ENCODE results near the gene ARHGAP18. TPM values are rescaled to one million over a fixed set of nuclear protein-coding genes. Genes with fewer than 3 reads are reported as not detected.

Gene ARHGAP18
- total RNA-seq, 1 experiment from 2014 or later, result 18.2 TPM

GRCh38 chr6:129615496-129615895 is 94.5 kb downstream of the ARHGAP18 start:
- in situ Hi-C loops (cut with HindIII; ENCODE audit: low pct_unique_long_range_greater_than_20kb, low sequenced_read_pairs), result no loop called here
- no peak for DNase-seq (ENCODE audit: low read depth, low spot score)

- no peak for DNase-seq (ENCODE audit: low read depth, low spot score)
- in situ Hi-C loops (cut with HindIII; ENCODE audit: low pct_unique_long_range_greater_than_20kb, low sequenced_read_pairs), result no loop called here
Measured at GRCh38 chr6:129615020-129615419, 95.0 kb downstream of the ARHGAP18 start.

- in situ Hi-C loops (cut with HindIII; ENCODE audit: low pct_unique_long_range_greater_than_20kb, low sequenced_read_pairs), result no loop called here
- no peak for DNase-seq (ENCODE audit: low read depth, low spot score)
Measured at GRCh38 chr6:129614464-129614863, 95.5 kb downstream of the ARHGAP18 start.

- no peak for DNase-seq (ENCODE audit: low read depth, low spot score)
- in situ Hi-C loops (cut with HindIII; ENCODE audit: low pct_unique_long_range_greater_than_20kb, low sequenced_read_pairs), result no loop called here
Measured at GRCh38 chr6:129612440-129612839, 97.5 kb downstream of the ARHGAP18 start.

- DNase-seq (ENCODE audit: low read depth, low spot score), result no peak
- in situ Hi-C loops (cut with HindIII; ENCODE audit: low pct_unique_long_range_greater_than_20kb, low sequenced_read_pairs), result no loop called here
Measured at GRCh38 chr6:129609635-129610034, 100.3 kb downstream of the ARHGAP18 start.

GRCh38 chr6:129608886-129609537 is 101.0 kb downstream of the ARHGAP18 start:
- in situ Hi-C loops (cut with HindIII; ENCODE audit: low pct_unique_long_range_greater_than_20kb, low sequenced_read_pairs), result no loop called here
- DNase-seq (ENCODE audit: low read depth, low spot score), result no peak

- in situ Hi-C loops (cut with HindIII; ENCODE audit: low pct_unique_long_range_greater_than_20kb, low sequenced_read_pairs), result no loop called here
- DNase-seq (ENCODE audit: low read depth, low spot score), result no peak
Measured at GRCh38 chr6:129607581-129608186, 102.3 kb downstream of the ARHGAP18 start.

- in situ Hi-C loops (cut with HindIII; ENCODE audit: low pct_unique_long_range_greater_than_20kb, low sequenced_read_pairs), result no loop called here
- DNase-seq (ENCODE audit: low read depth, low spot score), result no peak
Measured at GRCh38 chr6:129606664-129607063, 103.3 kb downstream of the ARHGAP18 start.

- in situ Hi-C loops (cut with HindIII; ENCODE audit: low pct_unique_long_range_greater_than_20kb, low sequenced_read_pairs), result no loop called here
Measured at GRCh38 chr6:129605967-129606366, 104.0 kb downstream of the ARHGAP18 start.

GRCh38 chr6:129605095-129605494 is 104.9 kb downstream of the ARHGAP18 start:
- no peak for DNase-seq (ENCODE audit: low read depth, low spot score)
- in situ Hi-C loops (cut with HindIII; ENCODE audit: low pct_unique_long_range_greater_than_20kb, low sequenced_read_pairs), result no loop called here

More at GRCh38 chr6:129605967-129606366, 104.0 kb downstream of the ARHGAP18 start:
- no peak for DNase-seq (ENCODE audit: low read depth, low spot score)

- in situ Hi-C loops (cut with HindIII; ENCODE audit: low pct_unique_long_range_greater_than_20kb, low sequenced_read_pairs), result no loop called here
- DNase-seq (ENCODE audit: low read depth, low spot score), result no peak
Measured at GRCh38 chr6:129604321-129604720, 105.7 kb downstream of the ARHGAP18 start.

GRCh38 chr6:129603741-129604140 is 106.2 kb downstream of the ARHGAP18 start:
- no peak for DNase-seq (ENCODE audit: low read depth, low spot score)
- in situ Hi-C loops (cut with HindIII; ENCODE audit: low pct_unique_long_range_greater_than_20kb, low sequenced_read_pairs), result no loop called here

- DNase-seq (ENCODE audit: low read depth, low spot score), result no peak
- in situ Hi-C loops (cut with HindIII; ENCODE audit: low pct_unique_long_range_greater_than_20kb, low sequenced_read_pairs), result no loop called here
Measured at GRCh38 chr6:129601323-129601722, 108.7 kb downstream of the ARHGAP18 start.

- no peak for DNase-seq (ENCODE audit: low read depth, low spot score)
- in situ Hi-C loops (cut with HindIII; ENCODE audit: low pct_unique_long_range_greater_than_20kb, low sequenced_read_pairs), result no loop called here
Measured at GRCh38 chr6:129599467-129599866, 110.5 kb downstream of the ARHGAP18 start.

- in situ Hi-C loops (cut with HindIII; ENCODE audit: low pct_unique_long_range_greater_than_20kb, low sequenced_read_pairs), result no loop called here
Measured at GRCh38 chr6:129598244-129599187, 111.5 kb downstream of the ARHGAP18 start.

GRCh38 chr6:129597023-129597713 is 112.8 kb downstream of the ARHGAP18 start:
- in situ Hi-C loops (cut with HindIII; ENCODE audit: low pct_unique_long_range_greater_than_20kb, low sequenced_read_pairs), result no loop called here
- no peak for DNase-seq (ENCODE audit: low read depth, low spot score)

More at GRCh38 chr6:129598244-129599187, 111.5 kb downstream of the ARHGAP18 start:
- peak; percentile 80 for DNase-seq (ENCODE audit: low read depth, low spot score)

- in situ Hi-C loops (cut with HindIII; ENCODE audit: low pct_unique_long_range_greater_than_20kb, low sequenced_read_pairs), result no loop called here
- no peak for DNase-seq (ENCODE audit: low read depth, low spot score)
Measured at GRCh38 chr6:129596522-129596921, 113.5 kb downstream of the ARHGAP18 start.

- in situ Hi-C loops (cut with HindIII; ENCODE audit: low pct_unique_long_range_greater_than_20kb, low sequenced_read_pairs), result no loop called here
- no peak for DNase-seq (ENCODE audit: low read depth, low spot score)
Measured at GRCh38 chr6:129593233-129593564, 116.8 kb downstream of the ARHGAP18 start.
